GM18517 (cell line): ENCODE measurements around the gene PLCL1.
"Not testable (repeated sequence)": the region's sequence is repeated elsewhere in the genome, so short reads cannot be mapped to it uniquely, and the experiment has no call there.

Source experiments
- ATAC-seq: cut with Tn5 transposase; IDR thresholded peaks from one replicate; pipeline ENCODE4 v1.9.1; 2021; ENCODE audit warnings: mild to moderate bottlenecking, moderate library complexity; ENCODE audit not compliant: unreplicated experiment

Gene PLCL1

GRCh38 chr2:198157314-198157713, 352.9 kb downstream of the PLCL1 start:
- ATAC-seq = no peak

- ATAC-seq = no peak
Observed at GRCh38 chr2:198161151-198161550, 356.8 kb downstream of the PLCL1 start.

DNA sequence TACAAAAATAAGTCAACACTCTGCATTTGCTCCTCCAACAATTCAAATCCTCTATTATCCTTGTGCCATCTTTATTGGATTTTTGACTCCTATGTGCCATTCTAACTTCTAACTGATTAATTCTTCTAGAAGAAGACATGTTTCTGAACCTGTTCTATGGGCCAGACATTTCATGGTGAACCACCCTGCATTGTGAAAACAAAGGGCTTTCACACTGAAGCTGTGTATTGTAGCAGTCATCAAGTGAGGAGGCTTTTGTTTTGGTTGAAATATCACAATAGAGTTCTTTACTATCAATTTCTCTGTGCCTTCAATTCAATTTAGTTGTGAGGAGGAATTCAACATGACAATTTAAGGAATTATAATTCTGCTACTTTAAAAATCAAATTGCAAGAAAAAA, 357.9 kb downstream of the PLCL1 start:
- ATAC-seq = no peak

DNA sequence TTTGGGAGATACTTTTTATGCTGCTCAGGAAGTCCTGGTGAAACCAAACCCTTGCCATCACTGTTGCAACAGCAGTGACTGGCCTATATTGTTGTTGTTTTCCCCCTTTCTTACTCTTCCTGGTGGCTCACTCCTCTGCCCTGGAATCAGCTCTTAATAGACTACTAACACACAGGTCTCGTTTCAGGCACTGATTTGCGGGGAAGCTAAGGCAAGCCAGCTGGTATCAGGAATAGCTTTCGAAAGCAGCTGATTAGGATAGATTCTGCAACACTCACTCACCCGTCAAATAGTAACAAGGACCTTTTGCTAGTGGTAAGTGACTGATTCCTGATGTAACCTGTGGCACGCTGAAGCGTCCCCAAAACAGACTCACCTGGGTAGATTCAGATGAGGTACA, 360.4 kb downstream of the PLCL1 start:
- no peak for ATAC-seq

GRCh38 chr2:198165289-198165688, 360.9 kb downstream of the PLCL1 start:
- ATAC-seq = no peak

GRCh38 chr2:198167346-198167745, 363.0 kb downstream of the PLCL1 start:
- no peak for ATAC-seq

DNA sequence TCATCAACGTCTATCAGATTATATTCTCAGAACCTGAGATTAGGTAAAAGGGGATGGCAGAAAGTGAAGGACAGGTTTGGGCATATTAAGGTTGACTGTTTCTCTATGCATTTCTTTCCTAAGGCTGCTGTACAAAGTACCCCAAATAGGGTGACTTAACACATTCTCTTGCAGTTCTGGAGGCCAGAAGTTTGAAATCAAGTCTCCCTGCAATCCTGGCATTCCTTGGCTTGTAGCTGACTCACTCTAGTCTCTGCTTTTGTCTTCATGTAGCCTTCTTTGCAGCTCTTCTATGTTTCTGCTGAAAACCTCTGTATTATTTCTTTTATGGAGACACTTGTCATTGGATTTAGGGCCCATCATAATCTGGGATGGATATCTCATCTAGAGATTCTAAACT, 364.3 kb downstream of the PLCL1 start:
- ATAC-seq = no peak

DNA sequence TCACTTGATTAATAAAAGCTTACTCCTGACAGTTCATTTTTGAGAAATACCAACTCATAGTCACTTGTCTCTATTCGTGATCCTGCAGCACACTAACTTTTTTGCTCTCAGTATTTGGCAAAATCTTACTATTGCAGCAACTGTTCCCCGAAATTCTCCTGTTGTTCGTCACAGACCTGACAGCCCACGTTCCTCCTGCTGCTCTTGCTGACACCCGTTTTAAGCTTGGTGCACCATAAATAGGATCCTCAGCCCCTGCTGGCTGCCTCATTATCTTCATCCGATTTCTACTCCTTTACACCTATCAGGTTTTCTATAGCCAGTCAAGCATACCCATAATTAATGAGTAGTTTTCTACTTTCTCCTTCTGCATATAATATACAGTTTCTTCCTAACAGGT, 368.8 kb downstream of the PLCL1 start:
- no peak for ATAC-seq

DNA sequence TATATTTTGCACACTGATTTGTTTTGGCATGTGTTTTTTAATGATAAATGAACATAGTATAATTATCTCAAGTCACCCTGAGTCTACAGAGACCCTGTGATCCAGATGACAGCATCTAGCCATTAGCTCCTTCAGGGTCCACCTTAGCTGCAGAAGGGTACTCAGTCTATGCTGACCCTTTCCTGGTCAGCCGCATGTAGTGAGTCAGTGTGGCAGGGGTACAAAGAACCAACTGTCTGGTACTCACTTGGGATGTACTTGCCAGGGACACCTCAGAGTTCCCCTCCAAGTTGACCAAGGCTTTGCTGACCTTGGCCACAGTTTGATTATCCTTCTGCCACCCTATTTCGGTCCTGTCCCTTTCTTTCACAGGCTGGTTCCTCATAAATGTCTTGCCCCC, 369.5 kb downstream of the PLCL1 start:
- ATAC-seq = no peak

- ATAC-seq = no peak
Observed at GRCh38 chr2:198175271-198175670, 370.9 kb downstream of the PLCL1 start.

GRCh38 chr2:198177040-198177439, 372.6 kb downstream of the PLCL1 start:
- ATAC-seq = no peak

DNA sequence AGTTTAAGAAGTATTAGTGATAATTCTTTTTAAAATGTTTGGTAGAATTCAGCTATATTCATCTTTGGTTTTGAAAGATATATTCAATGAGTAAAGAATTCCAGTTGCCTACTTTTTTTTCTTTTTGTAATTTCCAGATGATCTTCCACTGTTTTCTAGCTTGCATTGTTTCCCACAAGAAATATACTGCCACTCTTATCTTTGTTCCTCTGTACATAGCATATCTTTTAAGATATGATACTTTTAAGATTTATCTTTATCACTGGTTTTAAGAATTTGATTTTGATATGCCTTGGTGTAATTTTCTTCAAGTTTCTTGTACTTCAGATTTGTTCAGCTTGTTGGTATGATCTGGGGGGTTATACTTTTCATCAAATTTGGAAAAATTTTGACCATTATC, 374.4 kb downstream of the PLCL1 start:
- ATAC-seq = no peak

GRCh38 chr2:198186257-198186656, 381.9 kb downstream of the PLCL1 start:
- ATAC-seq = no peak

DNA sequence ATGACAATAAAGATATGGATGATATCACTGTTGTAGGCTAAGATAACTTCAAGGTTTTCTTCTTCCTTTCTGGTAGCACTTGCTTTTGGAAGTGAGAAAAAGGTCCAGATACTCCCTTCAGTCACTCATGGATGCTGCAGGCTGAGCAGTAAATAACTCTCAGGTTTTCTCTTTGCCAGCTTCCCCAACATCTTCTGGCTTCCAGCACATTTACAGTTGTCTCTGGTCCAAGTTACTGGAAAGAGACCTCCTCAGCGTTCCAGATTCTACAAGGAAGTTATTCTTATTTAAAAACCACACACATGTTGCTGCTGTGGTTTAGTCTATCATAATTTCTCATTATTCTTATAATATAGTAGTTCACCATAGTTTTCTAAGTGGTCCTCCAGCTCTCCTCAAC, 383.4 kb downstream of the PLCL1 start:
- ATAC-seq = no peak

- no peak for ATAC-seq
Observed at GRCh38 chr2:198188982-198189381, 384.6 kb downstream of the PLCL1 start.

- no peak for ATAC-seq
Observed at GRCh38 chr2:198191651-198192050, 387.3 kb downstream of the PLCL1 start.

DNA sequence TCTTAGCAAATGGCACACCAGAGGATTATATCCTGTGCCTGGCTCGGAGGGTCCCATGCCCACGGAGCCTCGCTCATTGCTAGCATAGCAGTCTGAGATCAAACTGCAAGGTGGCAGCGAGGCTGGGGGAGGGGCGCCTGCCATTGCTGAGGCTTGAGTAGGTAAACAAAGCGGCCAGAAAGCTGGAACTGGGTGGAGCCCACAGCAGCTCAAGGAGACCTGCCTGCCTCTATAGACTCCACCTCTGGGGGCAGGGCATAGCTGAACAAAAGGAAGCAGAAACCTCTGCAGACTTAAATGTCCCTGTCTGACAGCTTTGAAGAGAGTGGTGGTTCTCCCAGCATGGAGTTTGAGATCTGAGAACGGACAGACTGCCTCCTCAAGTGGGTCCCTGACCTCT, 392.2 kb downstream of the PLCL1 start:
- ATAC-seq = not testable (repeated sequence)
